Caco-2 (cell line): Measurements from ENCODE around the gene IGIP. TPM values are rescaled to one million over a fixed set of nuclear protein-coding genes. Genes with fewer than 3 reads are reported as not detected.

Experiments used
- BruUV-seq: library from RNA; stranded (reverse); fragments of 400-500 nt; replicated peaks from 2 replicates; lab custom pipeline; 2021; lab: Mats Ljungman, UMichigan
- CTCF ChIA-PET: fragments of 300-600 bp; sonication (Branson Sonifier 250); formaldehyde crosslinking; loops from one replicate; lab custom pipeline; 2022; ENCODE audit warnings: antibody characterized with exemption; lab: Charles Lee
- POLR2A ChIA-PET: fragments of 300-600 bp; sonication (Branson Sonifier 250); formaldehyde crosslinking; loops from one replicate; lab custom pipeline; 2022; ENCODE audit warnings: antibody characterized with exemption; lab: Charles Lee
- DNase-seq, 2 experiments: peaks; one replicate each; pipeline versions ENCODE4 v3.0.0 to v3.0.0-alpha.2; 2020 to 2022
- H3K27me3 ChIP-seq: replicated peaks from 2 replicates; pipeline ENCODE4 v1.6.0; 2011; ENCODE audit warnings: low read length; ENCODE audit not compliant: control insufficient read depth, insufficient read depth
- H3K36me3 ChIP-seq: 2 replicates; pipeline ENCODE4 v1.5.1; 2011; ENCODE audit warnings: low read length; ENCODE audit not compliant: control insufficient read depth, insufficient read depth
- H3K4me1 ChIP-seq: fragments of 250-450 bp; sonication (Bioruptor Pico); 2 replicates; pipeline ENCODE4 v1.5.1; 2020; ENCODE audit warnings: mild to moderate bottlenecking
- H3K4me3 ChIP-seq: 2 replicates; pipeline ENCODE4 v1.5.1; 2011; ENCODE audit warnings: low read depth, mild to moderate bottlenecking, control low read depth, low read length
- H3K9me3 ChIP-seq: fragments of 250-450 bp; sonication (Bioruptor Pico); 2 replicates; pipeline ENCODE4 v1.5.1; 2020; ENCODE audit warnings: mild to moderate bottlenecking, moderate library complexity
- H3K27ac Mint-ChIP-seq: one replicate; pipeline ENCODE4 v1.8.0; 2022; ENCODE audit warnings: mixed read lengths; ENCODE audit not compliant: unreplicated experiment
- H3K27me3 Mint-ChIP-seq: one replicate; pipeline ENCODE4 v1.8.0; 2022; ENCODE audit warnings: mixed read lengths; ENCODE audit not compliant: insufficient read depth, unreplicated experiment
- H3K36me3 Mint-ChIP-seq: one replicate; pipeline ENCODE4 v1.8.0; 2022; ENCODE audit warnings: mild to moderate bottlenecking, mixed read lengths; ENCODE audit not compliant: insufficient read depth, unreplicated experiment
- H3K4me1 Mint-ChIP-seq: one replicate; pipeline ENCODE4 v1.8.0; 2022; ENCODE audit warnings: low read depth, mixed read lengths; ENCODE audit not compliant: unreplicated experiment
- H3K4me3 Mint-ChIP-seq: one replicate; pipeline ENCODE4 v1.8.0; 2022; ENCODE audit warnings: mild to moderate bottlenecking, moderate library complexity, mixed read lengths; ENCODE audit not compliant: unreplicated experiment
- H3K9me3 Mint-ChIP-seq: one replicate; pipeline ENCODE4 v1.8.0; 2022; ENCODE audit warnings: mixed read lengths; ENCODE audit not compliant: unreplicated experiment
- intact Hi-C: fragments of 100-400 bp; cut with micrococcal nuclease; formaldehyde crosslinking; loops from one replicate; pipeline ENCODE4 v1.10.0; 2022; ENCODE audit not compliant: unreplicated experiment
- total RNA-seq: library from RNA; stranded (reverse); gene quantifications from 2 replicates; pipeline ENCODE4 v1.2.3, GENCODE V29; 2022
- TF ChIP-seq, protein P1 (sequence below), 2 experiments: fragments of 200-600 bp in 1 of 2; IDR thresholded peaks; 1 replicate in 1 of 2; 2 replicates in 1 of 2; pipeline versions ENCODE4 v1.5.1 to v1.8.0; 2011 to 2022; ENCODE audit warnings: antibody characterized with exemption in 1 of 2, control low read depth in 1 of 2, inconsistent platforms in 1 of 2, low read depth in 1 of 2, low read length in 1 of 2, mild to moderate bottlenecking in 1 of 2, moderate library complexity in 1 of 2; ENCODE audit not compliant: insufficient read depth in 1 of 2, severe bottlenecking in 1 of 2, unreplicated experiment in 1 of 2

Gene IGIP
- total RNA-seq, 1 experiment from 2014 or later: 3.7 TPM

GRCh38 chr5:140111011-140111858, 14.5 kb upstream of the IGIP start:
- Histone ChIP-seq H3K4me3 (no peak overlapping the region), H3K36me3 (no peaks in the 10 kb centered on the region), H3K27me3 (no peaks in the 10 kb centered on the region), H3K4me1 (peaks cover 8% of the 10 kb centered on the region), H3K9me3 (no peaks in the 10 kb centered on the region)
- BruUV-seq: no TSS peak
- TF ChIP-seq, protein P1, sequence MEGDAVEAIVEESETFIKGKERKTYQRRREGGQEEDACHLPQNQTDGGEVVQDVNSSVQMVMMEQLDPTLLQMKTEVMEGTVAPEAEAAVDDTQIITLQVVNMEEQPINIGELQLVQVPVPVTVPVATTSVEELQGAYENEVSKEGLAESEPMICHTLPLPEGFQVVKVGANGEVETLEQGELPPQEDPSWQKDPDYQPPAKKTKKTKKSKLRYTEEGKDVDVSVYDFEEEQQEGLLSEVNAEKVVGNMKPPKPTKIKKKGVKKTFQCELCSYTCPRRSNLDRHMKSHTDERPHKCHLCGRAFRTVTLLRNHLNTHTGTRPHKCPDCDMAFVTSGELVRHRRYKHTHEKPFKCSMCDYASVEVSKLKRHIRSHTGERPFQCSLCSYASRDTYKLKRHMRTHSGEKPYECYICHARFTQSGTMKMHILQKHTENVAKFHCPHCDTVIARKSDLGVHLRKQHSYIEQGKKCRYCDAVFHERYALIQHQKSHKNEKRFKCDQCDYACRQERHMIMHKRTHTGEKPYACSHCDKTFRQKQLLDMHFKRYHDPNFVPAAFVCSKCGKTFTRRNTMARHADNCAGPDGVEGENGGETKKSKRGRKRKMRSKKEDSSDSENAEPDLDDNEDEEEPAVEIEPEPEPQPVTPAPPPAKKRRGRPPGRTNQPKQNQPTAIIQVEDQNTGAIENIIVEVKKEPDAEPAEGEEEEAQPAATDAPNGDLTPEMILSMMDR (IDR thresholded peaks at IDR 0.05; ENCODE audit: insufficient read depth in 1 of 2, low read depth in 1 of 2, low read length in 1 of 2, severe bottlenecking in 1 of 2, unreplicated experiment in 1 of 2): no peak
- peak overlapping the region; percentile 44 for H3K4me3 Mint-ChIP-seq
- DNase-seq: no peak
- peaks cover 30% of the 10 kb centered on the region for H3K4me1 Mint-ChIP-seq
- POLR2A ChIA-PET: no interaction called here
- no peaks in the 10 kb centered on the region for H3K27me3 Mint-ChIP-seq
- H3K27ac Mint-ChIP-seq: no peak overlapping the region
- H3K36me3 Mint-ChIP-seq: peaks cover 36% of the 10 kb centered on the region
- intact Hi-C loops: no loop called here
- H3K9me3 Mint-ChIP-seq: no peaks in the 10 kb centered on the region
- CTCF ChIA-PET: no interaction called here

- TF ChIP-seq, protein P1 (IDR thresholded peaks at IDR 0.05; ENCODE audit: insufficient read depth in 1 of 2, low read depth in 1 of 2, low read length in 1 of 2, severe bottlenecking in 1 of 2, unreplicated experiment in 1 of 2): no peak
- H3K4me1 ChIP-seq: peaks cover 10% of the 10 kb centered on the region
- H3K4me3 Mint-ChIP-seq: peak overlapping the region; percentile 82
- intact Hi-C loops: no loop called here
- H3K27me3 ChIP-seq: no peaks in the 10 kb centered on the region
- no peaks in the 10 kb centered on the region for H3K9me3 Mint-ChIP-seq
- no peaks in the 10 kb centered on the region for H3K9me3 ChIP-seq
- H3K4me1 Mint-ChIP-seq: peaks cover 30% of the 10 kb centered on the region
- BruUV-seq: no TSS peak
- H3K36me3 Mint-ChIP-seq: peaks cover 36% of the 10 kb centered on the region
- no peaks in the 10 kb centered on the region for H3K36me3 ChIP-seq
- CTCF ChIA-PET: interaction anchor here (0.7 kb wide), 1 partner anchor 30 kb away, joined by 10 read pairs; no protein-coding TSS in a partner anchor
- POLR2A ChIA-PET: no interaction called here
- no peak for DNase-seq
- no peaks in the 10 kb centered on the region for H3K27me3 Mint-ChIP-seq
- H3K4me3 ChIP-seq: no peak overlapping the region
- no peak overlapping the region for H3K27ac Mint-ChIP-seq
Observed at GRCh38 chr5:140111859-140112551, 13.7 kb upstream of the IGIP start.

GRCh38 chr5:140112685-140113179, 13.0 kb upstream of the IGIP start:
- BruUV-seq: no TSS peak
- Histone ChIP-seq H3K27me3 (no peaks in the 10 kb centered on the region), H3K4me3 (peak overlapping the region; percentile 94), H3K4me1 (peaks cover 10% of the 10 kb centered on the region), H3K36me3 (no peaks in the 10 kb centered on the region), H3K9me3 (no peaks in the 10 kb centered on the region)
- TF ChIP-seq, protein P1 (IDR thresholded peaks at IDR 0.05; ENCODE audit: insufficient read depth in 1 of 2, low read depth in 1 of 2, low read length in 1 of 2, severe bottlenecking in 1 of 2, unreplicated experiment in 1 of 2): no peak
- Mint-ChIP-seq H3K4me1 (peaks cover 30% of the 10 kb centered on the region), H3K4me3 (peak overlapping the region; percentile 82), H3K27me3 (no peaks in the 10 kb centered on the region), H3K36me3 (peaks cover 30% of the 10 kb centered on the region), H3K27ac (peak overlapping the region; percentile 87), H3K9me3 (no peaks in the 10 kb centered on the region)
- CTCF ChIA-PET: interaction anchor here (0.7 kb wide), 1 partner anchor 29 kb away, joined by 10 read pairs; no protein-coding TSS in a partner anchor
- no peak for DNase-seq
- intact Hi-C loops: no loop called here
- POLR2A ChIA-PET: no interaction called here
